Measurements from ENCODE around the gene ICAM5. TPM values are rescaled to one million over a fixed set of nuclear protein-coding genes. Genes with fewer than 3 reads are reported as not detected.
A peak's percentile ranks its signal among the peaks of the same experiment; 100 is the strongest.

ICAM5 gene
- total and polyA plus RNA-seq, 9 of the 15 experiments (the other 6 are each of a cell fraction or from before 2014, with no cell fraction given), result 0.10 to 114 (median 13.7) TPM

GRCh38 chr19:10290357-10290875 is 664 bp downstream of the ICAM5 start (continued):
- 0 out of 2 replicates have a peak, but pooled peaks have one; percentile 41 for TF ChIP-seq ARID4B (CRISPR knock-in tag; IDR thresholded peaks at IDR 0.05)
- TF ChIP-seq NKRF (IDR thresholded peaks at IDR 0.05; ENCODE audit: borderline replicate concordance), result no peak
- TF ChIP-seq ZNF77 (CRISPR knock-in tag; IDR thresholded peaks at IDR 0.05), result no peak
- TF ChIP-seq SFPQ (IDR thresholded peaks at IDR 0.05; ENCODE audit: low read depth, low read length), result no peak
- peak; percentile 77 for TF ChIP-seq CHD1 (IDR thresholded peaks at IDR 0.05; ENCODE audit: low read length)
- TF ChIP-seq KLF10 (CRISPR knock-in tag; IDR thresholded peaks at IDR 0.05), result no peak
- peak in 1 of 2 experiments; percentile 16; a peak in 2 of 4 replicates for TF ChIP-seq UBTF (IDR thresholded peaks at IDR 0.05; ENCODE audit: borderline replicate concordance in 1 of 2, low read depth in 2 of 2, low read length in 2 of 2)
- 0 out of 4 replicates have a peak, but pooled peaks of 1 of the 2 experiments have one; percentile 40 for TF ChIP-seq KDM4B (IDR thresholded peaks at IDR 0.05; ENCODE audit: borderline replicate concordance in 2 of 2, low read depth in 1 of 2)
- peak in 1 of 3 experiments; percentile 2 for TF ChIP-seq YY1 (IDR thresholded peaks at IDR 0.05; ENCODE audit: borderline replicate concordance in 1 of 3, control insufficient read depth in 1 of 3, extremely low read depth in 1 of 3, insufficient read depth in 3 of 3, insufficient read length in 1 of 3, insufficient replicate concordance in 2 of 3, low read depth in 1 of 3, low read length in 2 of 3)
- TF ChIP-seq SNAPC5 (CRISPR knock-in tag; IDR thresholded peaks at IDR 0.05), result no peak
- no peak for TF ChIP-seq SPI1 (IDR thresholded peaks at IDR 0.05; ENCODE audit: borderline replicate concordance, low read depth, low read length)
- no peak for TF ChIP-seq FOXA3 (CRISPR knock-in tag; conservative IDR thresholded peaks at IDR 0.05 in 1 of 2, IDR thresholded peaks at IDR 0.05 in 1 of 2)
- TF ChIP-seq ZEB2 (IDR thresholded peaks at IDR 0.05), result no peak
- no peak for TF ChIP-seq NCOA2 (IDR thresholded peaks at IDR 0.05; ENCODE audit: partially characterized antibody in 2 of 2)

Measured in K562 (cell line).